Kasumi-1 (cell line): ENCODE measurements around the gene NRXN3.

Source experiments
- DNase-seq, 2 experiments: peaks; one replicate each; lab custom pipeline; 2025; lab: John Stamatoyannopoulos, UW

Gene NRXN3

GRCh38 chr14:79418649-79419415 is 1248.7 kb downstream of the NRXN3 start:
- no peak for DNase-seq

DNA sequence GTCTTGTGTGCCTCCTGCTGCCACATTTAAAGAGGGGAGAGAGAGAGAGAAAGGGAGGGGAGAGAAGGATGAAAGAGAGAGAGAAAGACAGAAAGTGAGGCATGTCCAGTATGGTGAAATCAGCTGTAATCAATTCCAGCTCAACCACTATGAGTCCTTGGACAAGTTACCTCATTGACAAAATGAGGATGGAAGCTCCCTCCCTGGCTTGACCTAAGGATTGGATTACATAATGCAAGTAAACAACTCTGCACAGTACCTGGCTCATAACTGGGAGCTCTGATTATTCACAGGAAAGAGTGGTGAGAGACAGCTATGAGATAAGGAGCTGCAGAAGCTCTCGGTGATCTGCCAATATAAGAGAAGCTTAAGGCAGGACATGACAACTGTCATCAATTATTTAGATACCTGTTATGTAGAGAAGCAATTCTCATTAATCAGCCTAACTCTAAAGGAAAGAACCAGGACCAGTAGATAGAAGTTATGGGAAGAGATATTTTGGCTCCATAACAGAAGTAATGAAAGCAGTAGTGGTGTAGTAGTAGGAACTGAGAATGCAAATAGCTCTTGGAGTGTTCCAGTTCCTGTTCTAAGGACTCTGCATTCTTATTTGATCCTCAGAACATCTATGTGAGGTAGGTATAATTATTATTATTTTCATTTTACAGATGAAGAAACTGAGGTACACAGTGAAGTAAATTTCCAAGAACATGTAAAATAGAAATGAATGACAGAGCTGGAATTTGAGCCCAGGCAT is 1249.6 kb downstream of the NRXN3 start:
- no peak for DNase-seq

DNA sequence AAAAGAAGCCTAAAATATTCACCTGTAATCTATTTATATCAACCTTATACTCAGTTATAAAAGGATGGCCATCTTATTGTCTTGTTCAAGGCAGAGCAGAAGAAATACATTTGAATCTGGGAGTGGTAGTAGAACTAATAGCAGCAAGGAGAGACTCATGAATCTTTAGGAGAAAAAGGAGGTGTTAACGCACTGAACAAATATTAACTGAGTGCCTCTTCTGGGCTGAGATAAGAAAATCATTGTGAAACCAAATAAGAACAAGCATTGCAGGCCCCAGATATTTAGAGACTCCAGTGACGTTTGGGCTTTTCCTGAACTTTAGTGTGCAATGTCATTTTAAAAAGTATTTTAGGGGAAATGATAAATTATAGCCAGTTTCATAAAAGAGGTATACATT is 1250.6 kb downstream of the NRXN3 start:
- DNase-seq = no peak

- no peak for DNase-seq
These were observed 1251.6 kb downstream of the NRXN3 start for GRCh38 chr14:79421811-79422210.

- no peak for DNase-seq
These were observed 1254.3 kb downstream of the NRXN3 start for GRCh38 chr14:79424462-79424861.

- no peak for DNase-seq
These were observed 1256.1 kb downstream of the NRXN3 start for GRCh38 chr14:79426103-79426755.

DNA sequence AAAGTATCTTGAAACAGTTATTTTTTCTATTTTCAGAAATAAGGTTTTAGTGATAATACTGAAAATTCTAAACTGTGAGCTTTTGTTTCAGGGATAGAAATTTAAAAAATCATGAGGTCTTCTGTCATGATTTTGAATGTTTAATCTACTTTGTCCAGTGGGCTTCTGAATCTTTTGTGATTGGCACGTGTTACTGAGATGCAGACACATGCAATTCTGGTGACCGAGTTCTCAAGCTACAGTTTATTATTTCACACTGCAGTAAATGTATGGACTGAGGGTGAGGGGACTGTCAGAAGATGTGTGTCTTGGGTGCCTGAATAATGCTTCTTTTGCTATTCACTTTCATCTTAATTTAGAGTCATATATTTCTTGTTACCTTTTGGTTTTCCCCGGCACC is 1262.5 kb downstream of the NRXN3 start:
- no peak for DNase-seq

DNA sequence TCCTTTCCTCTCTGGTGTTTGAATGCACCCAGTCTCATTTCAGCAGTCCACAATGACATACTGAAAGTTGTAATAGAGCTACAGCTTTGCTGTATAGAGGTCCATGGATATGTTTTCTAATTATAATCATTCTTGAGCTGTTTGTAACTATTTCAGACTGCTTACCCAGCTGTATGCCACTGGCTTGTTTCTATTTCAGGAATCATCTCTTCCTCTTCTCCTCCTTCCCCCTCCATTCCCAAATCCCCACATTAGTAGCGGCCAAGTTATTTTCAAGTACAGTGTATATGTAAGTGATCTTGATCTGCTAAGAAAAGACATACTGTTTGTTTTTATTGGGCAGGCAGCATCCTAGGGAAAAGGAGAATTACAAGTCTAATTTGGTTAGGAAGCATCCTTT is 1266.2 kb downstream of the NRXN3 start:
- DNase-seq = no peak

- no peak for DNase-seq
These were observed 1267.8 kb downstream of the NRXN3 start for GRCh38 chr14:79437951-79438350.

GRCh38 chr14:79438696-79439342 is 1268.6 kb downstream of the NRXN3 start:
- no peak for DNase-seq

GRCh38 chr14:79442786-79443185 is 1272.6 kb downstream of the NRXN3 start:
- no peak for DNase-seq

GRCh38 chr14:79443602-79444001 is 1273.4 kb downstream of the NRXN3 start:
- DNase-seq = no peak

GRCh38 chr14:79448960-79449359 is 1278.8 kb downstream of the NRXN3 start:
- no peak for DNase-seq

DNA sequence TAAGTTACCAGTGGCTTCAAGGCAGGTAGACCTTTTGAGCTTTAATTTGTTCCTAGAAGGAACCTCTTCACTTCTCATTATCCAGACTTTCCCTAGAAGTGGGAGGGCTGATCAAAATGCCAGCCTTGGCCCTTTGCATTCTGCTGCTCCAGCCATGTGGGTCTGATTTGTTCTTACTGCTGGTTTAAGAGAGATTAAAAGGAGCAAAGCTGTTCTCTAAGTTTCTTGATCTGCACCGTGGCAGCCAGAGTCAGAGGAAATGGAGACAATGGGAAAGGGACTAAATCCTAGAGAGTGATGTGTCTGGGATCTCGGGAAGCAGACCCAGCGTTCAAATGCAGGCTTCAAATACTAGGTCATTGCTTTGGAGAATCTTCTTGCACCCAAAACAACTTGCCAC is 1281.4 kb downstream of the NRXN3 start:
- DNase-seq = no peak

DNA sequence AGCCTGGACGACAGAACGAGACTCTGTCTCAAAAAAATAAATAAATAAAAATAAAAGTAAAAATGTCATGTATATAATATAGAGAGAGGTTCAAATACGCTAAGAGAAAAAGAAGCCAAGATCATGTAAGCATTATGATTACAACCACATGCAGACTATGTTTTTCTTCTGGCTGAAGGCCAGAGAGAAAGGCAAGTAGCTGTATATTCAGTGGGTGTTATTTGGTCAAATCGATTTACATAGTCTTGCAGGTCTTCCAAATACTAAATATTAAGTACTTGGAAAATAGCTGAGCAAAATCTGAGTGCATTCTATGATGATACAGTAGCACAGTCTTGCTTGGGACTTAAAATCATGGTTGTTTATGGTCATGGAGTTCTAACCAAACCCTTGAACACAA is 1283.1 kb downstream of the NRXN3 start:
- DNase-seq = no peak

GRCh38 chr14:79464468-79464867 is 1294.3 kb downstream of the NRXN3 start:
- no peak for DNase-seq

GRCh38 chr14:79465651-79466050 is 1295.5 kb downstream of the NRXN3 start:
- DNase-seq = no peak

GRCh38 chr14:79466938-79467527 is 1296.9 kb downstream of the NRXN3 start:
- no peak for DNase-seq

DNA sequence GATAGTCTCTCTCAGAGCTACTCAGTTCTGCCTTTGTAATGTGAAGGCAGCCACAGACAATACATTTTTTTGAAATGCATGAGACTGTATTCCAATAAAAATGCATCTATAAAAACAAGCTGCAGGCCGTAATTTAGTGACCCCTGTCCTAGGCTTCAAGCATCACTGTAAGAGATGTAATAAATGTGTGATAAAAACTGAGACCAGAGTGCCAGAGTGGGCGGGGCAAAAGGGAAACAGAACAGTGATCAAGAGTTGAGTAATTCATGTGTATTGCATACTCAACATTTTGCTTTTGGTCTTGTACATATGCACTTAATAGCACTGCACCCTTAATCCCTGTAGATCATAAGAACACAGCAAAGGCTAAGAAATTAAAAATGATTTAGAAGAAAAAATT is 1297.7 kb downstream of the NRXN3 start:
- DNase-seq = no peak

- no peak for DNase-seq
These were observed 1298.3 kb downstream of the NRXN3 start for GRCh38 chr14:79468486-79468885.

DNA sequence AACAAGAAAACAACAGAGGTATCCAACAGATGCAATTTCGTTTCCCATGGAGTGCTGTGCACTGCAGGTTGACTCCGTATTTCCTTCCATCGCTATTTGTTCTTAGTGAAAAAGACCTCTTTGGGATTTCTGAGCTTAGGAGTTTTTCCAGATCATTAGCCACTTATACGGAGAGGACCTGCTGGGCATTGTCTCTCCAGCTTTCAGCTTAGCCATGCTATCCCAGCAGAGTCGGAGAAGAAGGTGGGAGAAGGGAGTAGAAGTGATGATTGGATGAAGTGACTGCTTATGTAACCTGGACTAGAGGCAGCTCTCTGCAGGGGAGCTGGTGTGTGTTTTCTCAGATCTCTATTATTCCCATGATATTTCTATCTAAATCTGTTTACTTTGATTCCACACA is 1303.5 kb downstream of the NRXN3 start:
- no peak for DNase-seq

- DNase-seq = no peak
These were observed 1305.8 kb downstream of the NRXN3 start for GRCh38 chr14:79475887-79476532.
